D721Med (cell line): ENCODE results near the gene HMGB4.

Experiments used
- DNase-seq: peaks from one replicate; pipeline ENCODE4 v3.0.0; 2011; ENCODE audit warnings: low spot score; ENCODE audit not compliant: insufficient read length
- FAIRE-seq: peaks from 2 replicates; lab custom pipeline; 2011; peaks lifted over from hg19 to GRCh38; lab: Jason Lieb, UNC
- TF ChIP-seq, protein P1 (sequence below): IDR thresholded peaks from 2 replicates; pipeline ENCODE4 v1.5.1; 2012; ENCODE audit warnings: mild to moderate bottlenecking, control low read depth; ENCODE audit not compliant: insufficient read depth; ENCODE audit errors: missing control alignments

HMGB4 gene

DNA sequence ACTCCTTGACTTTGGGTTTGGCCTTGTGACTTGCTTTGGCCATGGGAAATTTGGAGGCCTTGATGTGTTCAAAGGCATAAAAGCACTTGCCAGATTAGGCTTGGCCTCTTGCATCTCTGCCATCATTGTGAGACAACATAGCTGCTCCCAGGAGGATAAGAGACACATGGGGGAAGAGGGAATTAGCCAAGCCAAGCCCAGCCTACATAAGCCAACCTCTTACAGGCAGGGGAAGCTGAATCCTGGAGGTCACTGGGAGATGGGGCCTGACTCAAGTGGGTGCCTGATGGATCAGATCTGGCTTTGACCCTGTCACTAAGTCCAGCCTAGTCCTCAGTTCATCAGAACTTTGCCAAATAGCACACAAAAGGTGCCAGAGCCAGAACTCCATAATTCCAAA lies 37.6 kb upstream of the HMGB4 start:
- FAIRE-seq (no peak), DNase-seq (no peak)
- TF ChIP-seq, protein P1, sequence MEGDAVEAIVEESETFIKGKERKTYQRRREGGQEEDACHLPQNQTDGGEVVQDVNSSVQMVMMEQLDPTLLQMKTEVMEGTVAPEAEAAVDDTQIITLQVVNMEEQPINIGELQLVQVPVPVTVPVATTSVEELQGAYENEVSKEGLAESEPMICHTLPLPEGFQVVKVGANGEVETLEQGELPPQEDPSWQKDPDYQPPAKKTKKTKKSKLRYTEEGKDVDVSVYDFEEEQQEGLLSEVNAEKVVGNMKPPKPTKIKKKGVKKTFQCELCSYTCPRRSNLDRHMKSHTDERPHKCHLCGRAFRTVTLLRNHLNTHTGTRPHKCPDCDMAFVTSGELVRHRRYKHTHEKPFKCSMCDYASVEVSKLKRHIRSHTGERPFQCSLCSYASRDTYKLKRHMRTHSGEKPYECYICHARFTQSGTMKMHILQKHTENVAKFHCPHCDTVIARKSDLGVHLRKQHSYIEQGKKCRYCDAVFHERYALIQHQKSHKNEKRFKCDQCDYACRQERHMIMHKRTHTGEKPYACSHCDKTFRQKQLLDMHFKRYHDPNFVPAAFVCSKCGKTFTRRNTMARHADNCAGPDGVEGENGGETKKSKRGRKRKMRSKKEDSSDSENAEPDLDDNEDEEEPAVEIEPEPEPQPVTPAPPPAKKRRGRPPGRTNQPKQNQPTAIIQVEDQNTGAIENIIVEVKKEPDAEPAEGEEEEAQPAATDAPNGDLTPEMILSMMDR = no peak

- TF ChIP-seq, protein P1 = no peak
- no peak for FAIRE-seq
- no peak for DNase-seq
Measured at GRCh38 chr1:33826711-33827110, 37.2 kb upstream of the HMGB4 start.

GRCh38 chr1:33828059-33828458 lies 35.8 kb upstream of the HMGB4 start:
- TF ChIP-seq, protein P1 = no peak

DNA sequence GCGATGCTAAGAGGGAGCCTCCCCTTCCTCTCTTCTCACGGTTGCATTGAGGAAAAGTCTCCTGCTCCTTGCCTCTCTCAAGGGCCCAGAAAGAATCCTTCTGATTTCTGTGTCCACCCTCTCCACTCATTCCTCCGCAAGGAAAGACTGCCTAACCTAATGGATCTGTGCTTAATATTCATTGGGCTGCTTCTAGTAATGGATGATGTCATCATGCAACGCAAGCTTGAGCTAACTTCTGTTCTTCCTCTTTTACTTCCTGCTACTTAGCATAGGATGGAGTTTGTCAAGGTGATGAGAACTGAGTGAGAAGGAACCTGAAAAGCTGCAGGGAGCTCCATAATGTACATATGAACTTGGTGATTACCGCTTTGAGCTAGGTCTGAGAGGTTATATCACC lies 35.2 kb upstream of the HMGB4 start:
- DNase-seq (no peak), FAIRE-seq (no peak)
- TF ChIP-seq, protein P1 = no peak

More at GRCh38 chr1:33828059-33828458, 35.8 kb upstream of the HMGB4 start:
- no peak for DNase-seq
- no peak for FAIRE-seq

GRCh38 chr1:33836911-33837310 lies 27.0 kb upstream of the HMGB4 start:
- FAIRE-seq (no peak), DNase-seq (no peak)
- TF ChIP-seq, protein P1 = no peak

DNA sequence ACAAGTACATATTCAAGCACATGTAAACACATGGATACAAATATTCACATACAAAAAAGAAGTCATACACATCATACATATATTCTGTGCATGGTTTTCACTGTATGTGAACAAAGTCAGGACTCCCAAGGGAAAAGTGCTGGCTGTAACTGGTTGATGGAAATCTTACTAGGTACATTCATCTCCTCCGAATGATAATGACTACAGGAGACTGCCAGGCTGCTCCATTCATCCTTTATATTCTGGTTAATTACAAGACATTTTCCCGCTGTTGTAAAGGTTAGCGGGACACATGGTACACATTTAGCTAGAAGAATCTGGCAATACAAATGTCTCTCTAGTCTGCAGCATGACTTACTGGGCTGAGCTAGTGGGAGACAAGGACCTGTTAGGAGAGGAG lies 26.2 kb upstream of the HMGB4 start:
- TF ChIP-seq, protein P1 = no peak
- no peak for DNase-seq
- no peak for FAIRE-seq

GRCh38 chr1:33841494-33841893 lies 22.4 kb upstream of the HMGB4 start:
- TF ChIP-seq, protein P1 = no peak
- DNase-seq (no peak), FAIRE-seq (no peak)
